ENCODE measurements around the gene ACVRL1. TPM values are rescaled to one million over a fixed set of nuclear protein-coding genes. Genes with fewer than 3 reads are reported as not detected.

The ACVRL1 gene
- total and polyA plus RNA-seq, 4 donors = 3.4 to 96.9 (median 33.6) TPM

GRCh38 chr12:51958542-51958941 lies 51.2 kb downstream of the ACVRL1 start:
- no peak overlapping the region for H3K27ac ChIP-seq (ENCODE audit: low read depth in 1 of 2, low read length in 2 of 2)
- 97% methylated on average over 13 of the region's 13 CpGs for WGBS, 2 donors
- H3K4me3 ChIP-seq (ENCODE audit: low read length in 2 of 2) = no peak overlapping the region
- intact Hi-C loops (cut with DNase I) = no loop called here
- H3K9me3 ChIP-seq (ENCODE audit: control insufficient read depth, low read length) = no peaks in the 10 kb centered on the region
- H3K4me1 ChIP-seq (ENCODE audit: control insufficient read depth in 1 of 2, insufficient read depth in 2 of 2, low read length in 2 of 2) = peaks cover 0 to 4% of the 10 kb centered on the region in 2 donors
- no peak for ATAC-seq (ENCODE audit: low FRiP score)
- DNase-seq = no peak
- H3K36me3 ChIP-seq (ENCODE audit: control insufficient read depth in 1 of 2, insufficient read depth in 2 of 2, low read length in 1 of 2) = peaks cover 0 to 3% of the 10 kb centered on the region in 2 donors
- H3K27me3 ChIP-seq (ENCODE audit: control insufficient read depth in 1 of 2, insufficient read depth in 2 of 2, low read length in 1 of 2) = no peaks in the 10 kb centered on the region

GRCh38 chr12:51959211-51959610 lies 51.9 kb downstream of the ACVRL1 start:
- no peaks in the 10 kb centered on the region for H3K9me3 ChIP-seq (ENCODE audit: control insufficient read depth, low read length)
- H3K27ac ChIP-seq (ENCODE audit: low read depth in 1 of 2, low read length in 2 of 2) = no peak overlapping the region
- DNase-seq = peak in 1 of 2 donors; percentile 52

GRCh38 chr12:51959921-51960320 lies 52.6 kb downstream of the ACVRL1 start:
- no peak for DNase-seq
- no peaks in the 10 kb centered on the region for H3K9me3 ChIP-seq (ENCODE audit: control insufficient read depth, low read length)

More at GRCh38 chr12:51959211-51959610, 51.9 kb downstream of the ACVRL1 start:
- Histone ChIP-seq H3K4me3 (ENCODE audit: low read length in 2 of 2) (no peak overlapping the region), H3K4me1 (ENCODE audit: control insufficient read depth in 1 of 2, insufficient read depth in 2 of 2, low read length in 2 of 2) (peaks cover 0 to 4% of the 10 kb centered on the region in 2 donors), H3K36me3 (ENCODE audit: control insufficient read depth in 1 of 2, insufficient read depth in 2 of 2, low read length in 1 of 2) (peaks cover 0 to 3% of the 10 kb centered on the region in 2 donors), H3K27me3 (ENCODE audit: control insufficient read depth in 1 of 2, insufficient read depth in 2 of 2, low read length in 1 of 2) (no peaks in the 10 kb centered on the region)
- intact Hi-C loops (cut with DNase I) = no loop called here
- WGBS, 2 donors = 35% methylated on average over 3 of the region's 3 CpGs
- peak; percentile 56 for ATAC-seq (ENCODE audit: low FRiP score)

GRCh38 chr12:51960488-51960887 lies 53.2 kb downstream of the ACVRL1 start:
- no peak overlapping the region for H3K27ac ChIP-seq (ENCODE audit: low read depth in 1 of 2, low read length in 2 of 2)
- no peaks in the 10 kb centered on the region for H3K9me3 ChIP-seq (ENCODE audit: control insufficient read depth, low read length)
- H3K36me3 ChIP-seq (ENCODE audit: control insufficient read depth in 1 of 2, insufficient read depth in 2 of 2, low read length in 1 of 2) = peaks cover 0 to 3% of the 10 kb centered on the region in 2 donors
- intact Hi-C loops (cut with DNase I) = no loop called here
- no peak for ATAC-seq (ENCODE audit: low FRiP score)
- peaks cover 0 to 2% of the 10 kb centered on the region in 2 donors for H3K4me1 ChIP-seq (ENCODE audit: control insufficient read depth in 1 of 2, insufficient read depth in 2 of 2, low read length in 2 of 2)
- WGBS, 2 donors = 87 to 94% methylated on average over 1 of the region's 1 CpG
- H3K4me3 ChIP-seq (ENCODE audit: low read length in 2 of 2) = no peak overlapping the region
- H3K27me3 ChIP-seq (ENCODE audit: control insufficient read depth in 1 of 2, insufficient read depth in 2 of 2, low read length in 1 of 2) = no peaks in the 10 kb centered on the region
- no peak for DNase-seq

More at GRCh38 chr12:51959921-51960320, 52.6 kb downstream of the ACVRL1 start:
- intact Hi-C loops (cut with DNase I) = no loop called here
- WGBS, 2 donors = 93 to 97% methylated on average over 4 of the region's 4 CpGs
- Histone ChIP-seq H3K4me1 (ENCODE audit: control insufficient read depth in 1 of 2, insufficient read depth in 2 of 2, low read length in 2 of 2) (peaks cover 0 to 4% of the 10 kb centered on the region in 2 donors), H3K36me3 (ENCODE audit: control insufficient read depth in 1 of 2, insufficient read depth in 2 of 2, low read length in 1 of 2) (peaks cover 0 to 3% of the 10 kb centered on the region in 2 donors), H3K27me3 (ENCODE audit: control insufficient read depth in 1 of 2, insufficient read depth in 2 of 2, low read length in 1 of 2) (no peaks in the 10 kb centered on the region), H3K27ac (ENCODE audit: low read depth in 1 of 2, low read length in 2 of 2) (no peak overlapping the region), H3K4me3 (ENCODE audit: low read length in 2 of 2) (no peak overlapping the region)
- ATAC-seq (ENCODE audit: low FRiP score) = no peak

- H3K4me1 ChIP-seq (ENCODE audit: control insufficient read depth in 1 of 2, insufficient read depth in 2 of 2, low read length in 2 of 2) = peaks cover 0 to 2% of the 10 kb centered on the region in 2 donors
- no peaks in the 10 kb centered on the region for H3K27me3 ChIP-seq (ENCODE audit: control insufficient read depth in 1 of 2, insufficient read depth in 2 of 2, low read length in 1 of 2)
- no peak overlapping the region for H3K4me3 ChIP-seq (ENCODE audit: low read length in 2 of 2)
- peaks cover 0 to 3% of the 10 kb centered on the region in 2 donors for H3K36me3 ChIP-seq (ENCODE audit: control insufficient read depth in 1 of 2, insufficient read depth in 2 of 2, low read length in 1 of 2)
- WGBS, 2 donors = 93% methylated on average over 6 of the region's 6 CpGs
- DNase-seq (no peak), ATAC-seq (ENCODE audit: low FRiP score) (no peak)
- no peak overlapping the region for H3K27ac ChIP-seq (ENCODE audit: low read depth in 1 of 2, low read length in 2 of 2)
- no peaks in the 10 kb centered on the region for H3K9me3 ChIP-seq (ENCODE audit: control insufficient read depth, low read length)
- intact Hi-C loops (cut with DNase I) = no loop called here
Measured at GRCh38 chr12:51960890-51961289, 53.6 kb downstream of the ACVRL1 start.

GRCh38 chr12:51961834-51962233 lies 54.5 kb downstream of the ACVRL1 start:
- Histone ChIP-seq H3K4me3 (ENCODE audit: low read length in 2 of 2) (no peak overlapping the region), H3K9me3 (ENCODE audit: control insufficient read depth, low read length) (no peaks in the 10 kb centered on the region), H3K27me3 (ENCODE audit: control insufficient read depth in 1 of 2, insufficient read depth in 2 of 2, low read length in 1 of 2) (no peaks in the 10 kb centered on the region), H3K4me1 (ENCODE audit: control insufficient read depth in 1 of 2, insufficient read depth in 2 of 2, low read length in 2 of 2) (peaks cover 0 to 2% of the 10 kb centered on the region in 2 donors), H3K36me3 (ENCODE audit: control insufficient read depth in 1 of 2, insufficient read depth in 2 of 2, low read length in 1 of 2) (peaks cover 0 to 3% of the 10 kb centered on the region in 2 donors), H3K27ac (ENCODE audit: low read depth in 1 of 2, low read length in 2 of 2) (no peak overlapping the region)
- ATAC-seq (ENCODE audit: low FRiP score) = no peak
- intact Hi-C loops (cut with DNase I) = no loop called here
- no peak for DNase-seq
- 20 to 21% methylated on average over 1 of the region's 1 CpG for WGBS, 2 donors

- H3K36me3 ChIP-seq (ENCODE audit: control insufficient read depth in 1 of 2, insufficient read depth in 2 of 2, low read length in 1 of 2) = peaks cover 0 to 3% of the 10 kb centered on the region in 2 donors
- no peaks in the 10 kb centered on the region for H3K27me3 ChIP-seq (ENCODE audit: control insufficient read depth in 1 of 2, insufficient read depth in 2 of 2, low read length in 1 of 2)
- no peak overlapping the region for H3K27ac ChIP-seq (ENCODE audit: low read depth in 1 of 2, low read length in 2 of 2)
- H3K4me1 ChIP-seq (ENCODE audit: control insufficient read depth in 1 of 2, insufficient read depth in 2 of 2, low read length in 2 of 2) = peaks cover 0 to 2% of the 10 kb centered on the region in 2 donors
- ATAC-seq (ENCODE audit: low FRiP score) = no peak
- no peaks in the 10 kb centered on the region for H3K9me3 ChIP-seq (ENCODE audit: control insufficient read depth, low read length)
- H3K4me3 ChIP-seq (ENCODE audit: low read length in 2 of 2) = no peak overlapping the region
- WGBS, 2 donors = 70 to 90% methylated on average over 3 of the region's 3 CpGs
- intact Hi-C loops (cut with DNase I) = no loop called here
- no peak for DNase-seq
Measured at GRCh38 chr12:51962737-51963136, 55.4 kb downstream of the ACVRL1 start.

GRCh38 chr12:51963477-51963876 lies 56.2 kb downstream of the ACVRL1 start:
- no peaks in the 10 kb centered on the region for H3K27me3 ChIP-seq (ENCODE audit: control insufficient read depth in 1 of 2, insufficient read depth in 2 of 2, low read length in 1 of 2)
- H3K4me3 ChIP-seq (ENCODE audit: low read length in 2 of 2) = no peak overlapping the region
- H3K27ac ChIP-seq (ENCODE audit: low read depth in 1 of 2, low read length in 2 of 2) = no peak overlapping the region
- ATAC-seq (ENCODE audit: low FRiP score) (no peak), DNase-seq (no peak)
- intact Hi-C loops (cut with DNase I) = no loop called here
- WGBS, 2 donors = 95 to 99% methylated on average over 4 of the region's 4 CpGs
- peaks cover 0 to 3% of the 10 kb centered on the region in 2 donors for H3K36me3 ChIP-seq (ENCODE audit: control insufficient read depth in 1 of 2, insufficient read depth in 2 of 2, low read length in 1 of 2)
- peaks cover 0 to 2% of the 10 kb centered on the region in 2 donors for H3K4me1 ChIP-seq (ENCODE audit: control insufficient read depth in 1 of 2, insufficient read depth in 2 of 2, low read length in 2 of 2)
- H3K9me3 ChIP-seq (ENCODE audit: control insufficient read depth, low read length) = no peaks in the 10 kb centered on the region

GRCh38 chr12:51969643-51970042 lies 62.3 kb downstream of the ACVRL1 start:
- WGBS, 2 donors = 94% methylated on average over 2 of the region's 2 CpGs

More at GRCh38 chr12:51969643-51970042, 62.3 kb downstream of the ACVRL1 start:
- Histone ChIP-seq H3K36me3 (ENCODE audit: control insufficient read depth in 1 of 2, insufficient read depth in 2 of 2, low read length in 1 of 2) (no peaks in the 10 kb centered on the region), H3K4me3 (ENCODE audit: low read length in 2 of 2) (no peak overlapping the region), H3K4me1 (ENCODE audit: control insufficient read depth in 1 of 2, insufficient read depth in 2 of 2, low read length in 2 of 2) (peaks cover 6 to 15% of the 10 kb centered on the region in 2 donors), H3K27ac (ENCODE audit: low read depth in 1 of 2, low read length in 2 of 2) (no peak overlapping the region), H3K27me3 (ENCODE audit: control insufficient read depth in 1 of 2, insufficient read depth in 2 of 2, low read length in 1 of 2) (no peaks in the 10 kb centered on the region), H3K9me3 (ENCODE audit: control insufficient read depth, low read length) (no peaks in the 10 kb centered on the region)
- DNase-seq = no peak
- intact Hi-C loops (cut with DNase I) = no loop called here
- ATAC-seq (ENCODE audit: low FRiP score) = no peak

Measured in aorta (tissue), 5 donors.